Stimulated activated CD8-positive, alpha-beta memory T cell treated with anti-CD3 and anti-CD28 coated beads, Interleukin-4, amount 100 ng/mL, for 24 hours (primary cell): ENCODE data around the gene COMMD3.

Source experiments
- DNase-seq: peaks from one replicate; pipeline ENCODE4 v3.0.0-alpha.2; 2020; ENCODE audit warnings: low read depth

Gene COMMD3

GRCh38 chr10:22366771-22367170 is 50.6 kb downstream of the COMMD3 start:
- DNase-seq: no peak

- DNase-seq: no peak
Observed at GRCh38 chr10:22367471-22367870, 51.3 kb downstream of the COMMD3 start.

GRCh38 chr10:22368402-22368801 is 52.2 kb downstream of the COMMD3 start:
- DNase-seq: no peak

GRCh38 chr10:22368981-22369380 is 52.8 kb downstream of the COMMD3 start:
- no peak for DNase-seq

- no peak for DNase-seq
Observed at GRCh38 chr10:22369434-22370072, 53.4 kb downstream of the COMMD3 start.
